HepG2 (cell line): ENCODE data around the gene HBEGF. TPM values are rescaled to one million over a fixed set of nuclear protein-coding genes. Genes with fewer than 3 reads are reported as not detected.

Experiments used
- ARID5B ChIP-seq: IDR thresholded peaks from 2 replicates; pipeline ENCODE4 v1.4.0; 2020; ENCODE audit warnings: mild to moderate bottlenecking, missing genetic modification reagents
- MEIS1 ChIP-seq: sonication (generic); formaldehyde crosslinking; IDR thresholded peaks from 2 replicates; pipeline ENCODE4 v1.9.0; 2021; ENCODE audit warnings: mild to moderate bottlenecking, missing genetic modification reagents, moderate library complexity, borderline replicate concordance
- RAD21 ChIP-seq: fragments of 450-650 bp; formaldehyde crosslinking; IDR thresholded peaks from 2 replicates; pipeline ENCODE4 v1.5.0; 2020; ENCODE audit warnings: mild to moderate bottlenecking
- RORA ChIP-seq: sonication (generic); formaldehyde crosslinking; IDR thresholded peaks from 2 replicates; pipeline ENCODE4 v1.5.0; 2020; ENCODE audit warnings: mild to moderate bottlenecking, missing genetic modification reagents, moderate library complexity
- TARDBP ChIP-seq: sonication (generic); formaldehyde crosslinking; IDR thresholded peaks from 2 replicates; pipeline ENCODE4 v1.8.0; 2022; ENCODE audit warnings: mild to moderate bottlenecking, missing genetic modification reagents
- TGIF2 ChIP-seq: IDR thresholded peaks from 2 replicates; pipeline ENCODE4 v1.6.1; 2016; ENCODE audit warnings: control low read depth, missing compliant biosample characterization
- TOPORS ChIP-seq: sonication (generic); formaldehyde crosslinking; IDR thresholded peaks from 2 replicates; pipeline ENCODE4 v1.8.0; 2023; ENCODE audit warnings: mild to moderate bottlenecking, missing genetic modification reagents
- XRCC5 ChIP-seq: fragments of 200-400 bp; formaldehyde crosslinking; optimal IDR thresholded peaks from 2 replicates; pipeline ENCODE3; 2017; ENCODE audit warnings: mild to moderate bottlenecking, low read length
- YEATS2 ChIP-seq: sonication (generic); formaldehyde crosslinking; IDR thresholded peaks from 2 replicates; pipeline ENCODE4 v1.4.0; 2020; ENCODE audit warnings: missing genetic modification reagents, borderline replicate concordance
- ZFP36 ChIP-seq: fragments of 150-350 bp; IDR thresholded peaks from 2 replicates; pipeline ENCODE4 v1.6.1; 2018; ENCODE audit warnings: borderline replicate concordance, low read length, low read depth; ENCODE audit not compliant: partially characterized antibody
- ZFP37 ChIP-seq: sonication (generic); formaldehyde crosslinking; IDR thresholded peaks from 2 replicates; pipeline ENCODE4 v1.4.0; 2020; ENCODE audit warnings: missing genetic modification reagents, borderline replicate concordance
- ZFP91 ChIP-seq: sonication (generic); formaldehyde crosslinking; IDR thresholded peaks from 2 replicates; pipeline ENCODE4 v1.9.0; 2022; ENCODE audit warnings: missing genetic modification reagents, mild to moderate bottlenecking, borderline replicate concordance
- ZNF567 ChIP-seq: sonication (generic); formaldehyde crosslinking; IDR thresholded peaks from 2 replicates; pipeline ENCODE4 v1.8.1; 2023; ENCODE audit warnings: mild to moderate bottlenecking, missing genetic modification reagents, borderline replicate concordance
- ZNF646 ChIP-seq: sonication (generic); formaldehyde crosslinking; IDR thresholded peaks from 2 replicates; pipeline ENCODE4 v1.9.0; 2021; ENCODE audit warnings: mild to moderate bottlenecking, missing genetic modification reagents
- polyA plus RNA-seq, 8 experiments: library from polyadenylated mRNA; depleted of rRNA in 3 of 8; stranded (reverse) in 7 of 8; unstranded in 1 of 8; fragments of >200 nt; fragmentation: Illumina TruSeq in 4 of 8; extraction: Trizol in 4 of 8; gene quantifications; 2 replicates each; pipeline versions ENCODE4 v1.2.1 to v1.2.3, GENCODE V29; 2011 to 2016; ENCODE audit warnings: low read depth in 4 of 8, missing spikeins in 1 of 8, mixed read lengths in 1 of 8; ENCODE audit not compliant: insufficient read depth in 1 of 8
- total RNA-seq, 5 experiments: library from RNA; depleted of rRNA; stranded (reverse); fragments of >200 nt; fragmentation: Illumina TruSeq; extraction: Trizol; gene quantifications; 2 replicates each; pipeline ENCODE4 v1.2.3, GENCODE V29; 2016; ENCODE audit warnings: low read depth in 1 of 5
- TF ChIP-seq, protein P1 (sequence below): sonication (generic); formaldehyde crosslinking; IDR thresholded peaks from 2 replicates; pipeline ENCODE4 v1.5.0; 2020; ENCODE audit warnings: missing genetic modification reagents

The HBEGF gene
- total and polyA plus RNA-seq, 2 of the 13 experiments (the other 11 are each of a cell fraction or from before 2014, with no cell fraction given) = 1.7 to 5.0 TPM

GRCh38 chr5:140362875-140363630, 16.6 kb upstream of the HBEGF start (continued):
- TF ChIP-seq ARID5B (CRISPR knock-in tag) (peak; percentile 60), TOPORS (CRISPR knock-in tag) (no peak), ZFP91 (CRISPR knock-in tag) (peak; percentile 89), ZNF567 (CRISPR knock-in tag) (0 out of 2 replicates have a peak, but pooled peaks have one; percentile 29), TARDBP (CRISPR knock-in tag) (peak; percentile 65), YEATS2 (CRISPR knock-in tag) (peak; percentile 62; the same call in 1 of the 2 replicates), ZNF646 (CRISPR knock-in tag) (no peak; the same call in 1 of the 2 replicates), MEIS1 (peak; percentile 65; the same call in 1 of the 2 replicates), RORA (CRISPR knock-in tag) (no peak), ZFP36 (no peak), XRCC5 (peak; percentile 97), TGIF2 (CRISPR knock-in tag) (0 out of 2 replicates have a peak, but pooled peaks have one; percentile 20), RAD21 (CRISPR knock-in tag) (peak; percentile 66), ZFP37 (CRISPR knock-in tag) (no peak)
- TF ChIP-seq, protein P1, sequence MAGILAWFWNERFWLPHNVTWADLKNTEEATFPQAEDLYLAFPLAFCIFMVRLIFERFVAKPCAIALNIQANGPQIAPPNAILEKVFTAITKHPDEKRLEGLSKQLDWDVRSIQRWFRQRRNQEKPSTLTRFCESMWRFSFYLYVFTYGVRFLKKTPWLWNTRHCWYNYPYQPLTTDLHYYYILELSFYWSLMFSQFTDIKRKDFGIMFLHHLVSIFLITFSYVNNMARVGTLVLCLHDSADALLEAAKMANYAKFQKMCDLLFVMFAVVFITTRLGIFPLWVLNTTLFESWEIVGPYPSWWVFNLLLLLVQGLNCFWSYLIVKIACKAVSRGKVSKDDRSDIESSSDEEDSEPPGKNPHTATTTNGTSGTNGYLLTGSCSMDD = no peak
